HG03064 (cell line): Measurements from ENCODE around the gene ERC2.
"Not testable (repeated sequence)": the region's sequence is repeated elsewhere in the genome, so short reads cannot be mapped to it uniquely, and the experiment has no call there.

ENCODE experiments used
- ATAC-seq: cut with Tn5 transposase; IDR thresholded peaks from one replicate; pipeline ENCODE4 v1.9.1; 2021; ENCODE audit warnings: low read depth; ENCODE audit not compliant: unreplicated experiment

Gene ERC2

GRCh38 chr3:55525436-55525835, 942.8 kb downstream of the ERC2 start:
- ATAC-seq, result no peak

- no peak for ATAC-seq
Observed at GRCh38 chr3:55524565-55525244, 943.6 kb downstream of the ERC2 start.

GRCh38 chr3:55523471-55523870, 944.8 kb downstream of the ERC2 start:
- no peak for ATAC-seq

- no peak for ATAC-seq
Observed at GRCh38 chr3:55521738-55522421, 946.4 kb downstream of the ERC2 start.

- ATAC-seq, result no peak
Observed at GRCh38 chr3:55521064-55521737, 947.1 kb downstream of the ERC2 start.

- ATAC-seq, result no peak
Observed at GRCh38 chr3:55519019-55519418, 949.2 kb downstream of the ERC2 start.

GRCh38 chr3:55518451-55518850, 949.8 kb downstream of the ERC2 start:
- no peak for ATAC-seq

GRCh38 chr3:55516392-55517030, 951.8 kb downstream of the ERC2 start:
- no peak for ATAC-seq

GRCh38 chr3:55515550-55516246, 952.6 kb downstream of the ERC2 start:
- ATAC-seq, result no peak

GRCh38 chr3:55514962-55515361, 953.3 kb downstream of the ERC2 start:
- ATAC-seq, result no peak

GRCh38 chr3:55512571-55513343, 955.5 kb downstream of the ERC2 start:
- ATAC-seq, result no peak

GRCh38 chr3:55511895-55512570, 956.2 kb downstream of the ERC2 start:
- no peak for ATAC-seq

- ATAC-seq, result no peak
Observed at GRCh38 chr3:55508335-55508734, 959.9 kb downstream of the ERC2 start.

- ATAC-seq, result no peak
Observed at GRCh38 chr3:55507808-55508207, 960.5 kb downstream of the ERC2 start.

GRCh38 chr3:55505776-55506175, 962.5 kb downstream of the ERC2 start:
- ATAC-seq, result no peak

GRCh38 chr3:55505102-55505501, 963.2 kb downstream of the ERC2 start:
- ATAC-seq, result not testable (repeated sequence)

- ATAC-seq, result no peak
Observed at GRCh38 chr3:55501905-55502304, 966.4 kb downstream of the ERC2 start.

GRCh38 chr3:55500555-55501330, 967.5 kb downstream of the ERC2 start:
- ATAC-seq, result no peak

- no peak for ATAC-seq
Observed at GRCh38 chr3:55498520-55498919, 969.7 kb downstream of the ERC2 start.
